Fibroblast of lung (primary cell): ENCODE data around the gene NAA16.

ENCODE experiments used
- EZH2 ChIP-seq: IDR thresholded peaks from 2 replicates; pipeline ENCODE4 v1.5.1; 2012; ENCODE audit warnings: low read length, control low read depth, mild to moderate bottlenecking; ENCODE audit errors: missing control alignments
- TF ChIP-seq, protein P1 (sequence below), 2 donors: IDR thresholded peaks in 1 of 2; conservative IDR thresholded peaks in 1 of 2; 1 replicate in 1 of 2; 2 replicates in 1 of 2; pipeline ENCODE4 v1.5.1; 2011 to 2012; ENCODE audit warnings: low read length in 2 of 2, control low read depth in 1 of 2, inconsistent platforms in 1 of 2, low read depth in 1 of 2, mild to moderate bottlenecking in 1 of 2

DNA sequence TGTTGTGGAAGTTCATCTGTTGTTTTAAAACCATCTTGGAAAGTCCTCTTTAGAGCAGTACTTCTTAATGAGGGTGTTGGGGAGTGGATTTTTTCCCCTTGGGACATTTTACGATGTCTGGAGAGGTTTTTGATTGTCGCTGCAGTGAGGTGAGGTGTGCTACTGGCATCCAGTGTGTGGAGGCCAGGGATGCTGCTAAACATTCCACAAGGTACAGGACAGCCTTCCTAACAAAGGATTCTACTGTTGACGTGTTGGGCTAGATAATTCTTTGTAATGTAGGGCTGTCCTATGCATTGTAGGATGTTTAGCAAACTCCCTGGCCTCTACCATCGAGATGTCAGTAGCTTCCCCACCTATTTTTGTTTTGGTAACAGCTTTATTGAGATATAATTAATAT lies 33.3 kb downstream of the NAA16 start:
- TF ChIP-seq, protein P1, sequence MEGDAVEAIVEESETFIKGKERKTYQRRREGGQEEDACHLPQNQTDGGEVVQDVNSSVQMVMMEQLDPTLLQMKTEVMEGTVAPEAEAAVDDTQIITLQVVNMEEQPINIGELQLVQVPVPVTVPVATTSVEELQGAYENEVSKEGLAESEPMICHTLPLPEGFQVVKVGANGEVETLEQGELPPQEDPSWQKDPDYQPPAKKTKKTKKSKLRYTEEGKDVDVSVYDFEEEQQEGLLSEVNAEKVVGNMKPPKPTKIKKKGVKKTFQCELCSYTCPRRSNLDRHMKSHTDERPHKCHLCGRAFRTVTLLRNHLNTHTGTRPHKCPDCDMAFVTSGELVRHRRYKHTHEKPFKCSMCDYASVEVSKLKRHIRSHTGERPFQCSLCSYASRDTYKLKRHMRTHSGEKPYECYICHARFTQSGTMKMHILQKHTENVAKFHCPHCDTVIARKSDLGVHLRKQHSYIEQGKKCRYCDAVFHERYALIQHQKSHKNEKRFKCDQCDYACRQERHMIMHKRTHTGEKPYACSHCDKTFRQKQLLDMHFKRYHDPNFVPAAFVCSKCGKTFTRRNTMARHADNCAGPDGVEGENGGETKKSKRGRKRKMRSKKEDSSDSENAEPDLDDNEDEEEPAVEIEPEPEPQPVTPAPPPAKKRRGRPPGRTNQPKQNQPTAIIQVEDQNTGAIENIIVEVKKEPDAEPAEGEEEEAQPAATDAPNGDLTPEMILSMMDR (conservative IDR thresholded peaks at IDR 0.05 in 1 of 2, IDR thresholded peaks at IDR 0.05 in 1 of 2; ENCODE audit: low read depth in 1 of 2, low read length in 2 of 2), result no peak
- no peak for TF ChIP-seq EZH2
